Parathyroid adenoma (tissue), 2 donors: ENCODE measurements around the gene UMAD1.

Experiments
- H2AFZ ChIP-seq: fragments of 300-600 bp; sonication (generic); one replicate; pipeline ENCODE4 v1.7.0; 2017; ENCODE audit warnings: antibody characterized with exemption, mild to moderate bottlenecking
- H3K27ac ChIP-seq: fragments of 300-600 bp; sonication (generic); one replicate; pipeline ENCODE4 v1.7.0; 2017
- H3K27me3 ChIP-seq: fragments of 300-600 bp; sonication (generic); one replicate; pipeline ENCODE4 v1.7.0; 2017; ENCODE audit warnings: low read length; ENCODE audit not compliant: control insufficient read depth, insufficient read depth
- H3K36me3 ChIP-seq: fragments of 300-600 bp; sonication (generic); one replicate; pipeline ENCODE4 v1.7.0; 2017; ENCODE audit warnings: low read length; ENCODE audit not compliant: control insufficient read depth, insufficient read depth
- H3K4me1 ChIP-seq: fragments of 300-600 bp; sonication (generic); one replicate; pipeline ENCODE4 v1.7.0; 2017; ENCODE audit warnings: control low read depth
- H3K4me2 ChIP-seq: fragments of 300-600 bp; sonication (generic); one replicate; pipeline ENCODE4 v1.7.0; 2017; ENCODE audit warnings: low read length
- H3K4me3 ChIP-seq: fragments of 300-600 bp; sonication (generic); one replicate; pipeline ENCODE4 v1.7.0; 2017; ENCODE audit warnings: low read depth, low read length
- H3K79me2 ChIP-seq: fragments of 300-600 bp; sonication (generic); one replicate; pipeline ENCODE4 v1.7.0; 2017; ENCODE audit warnings: control low read depth
- H3K9ac ChIP-seq: fragments of 300-600 bp; sonication (generic); one replicate; pipeline ENCODE4 v1.7.0; 2017; ENCODE audit warnings: mild to moderate bottlenecking
- H3K9me3 ChIP-seq: fragments of 300-600 bp; sonication (generic); one replicate; pipeline ENCODE4 v1.7.0; 2017; ENCODE audit warnings: low read length; ENCODE audit not compliant: control insufficient read depth
- CTCF ChIP-seq: fragments of 300-600 bp; sonication (generic); IDR thresholded peaks from one replicate; pipeline ENCODE4 v1.7.0; 2017; ENCODE audit warnings: antibody characterized with exemption, mild to moderate bottlenecking
- donor health status: primary hyperparathyroidism.

The UMAD1 gene

DNA sequence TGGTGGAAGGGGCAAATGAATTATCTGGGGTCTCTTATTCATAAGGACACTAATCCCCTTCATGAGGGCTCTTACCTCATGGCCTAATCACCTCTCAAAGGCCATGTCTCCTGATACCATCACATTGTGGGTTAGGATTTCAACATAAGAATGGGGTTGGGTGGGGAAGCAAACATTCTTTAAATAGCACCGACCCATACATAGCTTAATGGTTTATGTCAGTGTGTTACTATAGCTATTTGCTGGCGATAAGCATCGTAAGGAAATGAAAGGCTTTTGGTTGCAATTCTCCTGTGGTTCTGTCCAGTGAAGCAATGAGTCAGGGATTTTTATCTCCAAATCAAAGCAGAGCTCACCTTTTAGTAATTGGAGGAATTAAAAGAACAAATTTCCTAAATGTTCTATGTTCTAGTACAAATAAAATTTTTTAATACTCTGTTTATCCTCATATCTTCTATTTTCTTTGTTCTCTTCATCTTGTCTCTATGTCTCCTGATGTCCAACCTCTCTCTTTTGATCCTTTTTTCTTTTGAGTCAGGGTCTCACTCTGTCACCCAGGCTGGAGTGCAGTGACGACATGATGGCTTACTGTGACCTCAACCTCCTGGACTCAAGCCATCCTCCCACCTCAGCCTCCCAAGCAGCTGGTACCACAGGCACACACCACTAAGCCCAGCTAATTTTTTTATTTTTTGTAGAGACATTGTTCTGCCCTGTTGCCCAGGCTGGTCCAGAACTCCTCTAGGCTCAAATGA is 271.0 kb downstream of the UMAD1 start:
- no peak overlapping the region for H3K27ac ChIP-seq
- H3K79me2 ChIP-seq, result no peaks in the 10 kb centered on the region
- no peak for TF ChIP-seq CTCF
- no peak overlapping the region for H3K9ac ChIP-seq
- H3K4me1 ChIP-seq, result no peaks in the 10 kb centered on the region
- no peaks in the 10 kb centered on the region for H3K9me3 ChIP-seq
- peak overlapping the region; percentile 3 for H3K4me2 ChIP-seq
- H2AFZ ChIP-seq, result no peak overlapping the region
- no peak overlapping the region for H3K4me3 ChIP-seq
- H3K27me3 ChIP-seq, result no peaks in the 10 kb centered on the region
- H3K36me3 ChIP-seq, result no peaks in the 10 kb centered on the region

DNA sequence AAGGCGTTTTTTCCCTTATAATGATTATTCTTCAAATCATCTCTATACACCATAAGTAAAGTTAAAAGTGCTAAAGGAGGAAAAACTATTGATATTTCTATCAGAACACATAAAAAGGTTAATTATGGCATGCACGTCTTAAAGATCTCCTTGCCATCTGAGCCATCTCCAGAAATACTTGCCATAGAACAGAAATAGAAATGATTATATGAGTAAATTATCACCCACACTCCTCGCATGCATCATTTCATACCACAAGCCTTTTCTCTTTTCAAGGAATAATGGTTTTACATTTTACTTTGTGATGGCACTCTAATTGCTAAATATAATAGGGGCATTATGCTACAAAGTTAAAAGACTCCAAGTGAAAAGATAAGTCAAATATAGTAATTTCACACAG is 272.4 kb downstream of the UMAD1 start:
- Histone ChIP-seq H3K36me3 (no peaks in the 10 kb centered on the region), H3K79me2 (no peaks in the 10 kb centered on the region), H3K4me2 (no peak overlapping the region), H3K27me3 (no peaks in the 10 kb centered on the region), H2AFZ (no peak overlapping the region), H3K27ac (no peak overlapping the region), H3K9me3 (no peaks in the 10 kb centered on the region), H3K4me3 (no peak overlapping the region), H3K9ac (no peak overlapping the region), H3K4me1 (no peaks in the 10 kb centered on the region)
- TF ChIP-seq CTCF, result no peak

- Histone ChIP-seq H3K9ac (no peak overlapping the region), H3K27me3 (no peaks in the 10 kb centered on the region), H3K79me2 (no peaks in the 10 kb centered on the region), H2AFZ (no peak overlapping the region), H3K4me2 (no peak overlapping the region), H3K27ac (no peak overlapping the region), H3K9me3 (no peaks in the 10 kb centered on the region), H3K36me3 (no peaks in the 10 kb centered on the region), H3K4me1 (no peaks in the 10 kb centered on the region), H3K4me3 (no peak overlapping the region)
- TF ChIP-seq CTCF, result no peak
Measured at GRCh38 chr7:7913504-7913903, 273.0 kb downstream of the UMAD1 start.

GRCh38 chr7:7914547-7914946 is 274.0 kb downstream of the UMAD1 start:
- no peak for TF ChIP-seq CTCF

GRCh38 chr7:7916064-7916463 is 275.5 kb downstream of the UMAD1 start:
- Histone ChIP-seq H3K27ac (no peak overlapping the region), H3K9ac (no peak overlapping the region)

More at GRCh38 chr7:7914547-7914946, 274.0 kb downstream of the UMAD1 start:
- Histone ChIP-seq H3K36me3 (no peaks in the 10 kb centered on the region), H2AFZ (no peak overlapping the region), H3K4me2 (no peak overlapping the region), H3K79me2 (no peaks in the 10 kb centered on the region), H3K9me3 (no peaks in the 10 kb centered on the region), H3K4me3 (no peak overlapping the region), H3K4me1 (no peaks in the 10 kb centered on the region), H3K9ac (no peak overlapping the region), H3K27me3 (no peaks in the 10 kb centered on the region), H3K27ac (no peak overlapping the region)

More at GRCh38 chr7:7916064-7916463, 275.5 kb downstream of the UMAD1 start:
- Histone ChIP-seq H3K4me2 (no peak overlapping the region), H3K27me3 (no peaks in the 10 kb centered on the region), H3K4me3 (no peak overlapping the region), H3K9me3 (no peaks in the 10 kb centered on the region), H3K79me2 (no peaks in the 10 kb centered on the region), H2AFZ (no peak overlapping the region), H3K4me1 (no peaks in the 10 kb centered on the region), H3K36me3 (no peaks in the 10 kb centered on the region)
- no peak for TF ChIP-seq CTCF
